ENCODE results near the gene P4HA1.
"Not testable (repeated sequence)": the region's sequence is repeated elsewhere in the genome, so short reads cannot be mapped to it uniquely, and the experiment has no call there.

P4HA1 gene

GRCh38 chr10:73131301-73131700 lies 34.6 kb upstream of the P4HA1 start:
- DNase-seq (ENCODE audit: insufficient read length, low spot score) (no peak), FAIRE-seq (no peak)
- TF ChIP-seq CTCF (IDR thresholded peaks at IDR 0.05; ENCODE audit: insufficient read depth, missing control alignments) = no peak

GRCh38 chr10:73126343-73126742 lies 29.7 kb upstream of the P4HA1 start:
- DNase-seq (ENCODE audit: insufficient read length, low spot score) = no peak
- FAIRE-seq = no peak
- no peak for TF ChIP-seq CTCF (IDR thresholded peaks at IDR 0.05; ENCODE audit: insufficient read depth, missing control alignments)

- TF ChIP-seq CTCF (IDR thresholded peaks at IDR 0.05; ENCODE audit: insufficient read depth, missing control alignments) = no peak
- DNase-seq (ENCODE audit: insufficient read length, low spot score) (no peak), FAIRE-seq (no peak)
Measured at GRCh38 chr10:73119952-73120351, 23.3 kb upstream of the P4HA1 start.

- no peak for TF ChIP-seq CTCF (IDR thresholded peaks at IDR 0.05; ENCODE audit: insufficient read depth, missing control alignments)
- DNase-seq (ENCODE audit: insufficient read length, low spot score) = no peak
- FAIRE-seq = no peak
Measured at GRCh38 chr10:73119457-73119856, 22.8 kb upstream of the P4HA1 start.

- DNase-seq (ENCODE audit: insufficient read length, low spot score) = no peak
- no peak for TF ChIP-seq CTCF (IDR thresholded peaks at IDR 0.05; ENCODE audit: insufficient read depth, missing control alignments)
- FAIRE-seq = no peak
Measured at GRCh38 chr10:73117976-73118743, 21.5 kb upstream of the P4HA1 start.

GRCh38 chr10:73116017-73116416 lies 19.4 kb upstream of the P4HA1 start:
- DNase-seq (ENCODE audit: insufficient read length, low spot score) = no peak
- TF ChIP-seq CTCF (IDR thresholded peaks at IDR 0.05; ENCODE audit: insufficient read depth, missing control alignments) = no peak
- FAIRE-seq = no peak

GRCh38 chr10:73113551-73113950 lies 16.9 kb upstream of the P4HA1 start:
- FAIRE-seq (no peak), DNase-seq (ENCODE audit: insufficient read length, low spot score) (no peak)
- no peak for TF ChIP-seq CTCF (IDR thresholded peaks at IDR 0.05; ENCODE audit: insufficient read depth, missing control alignments)

- DNase-seq (ENCODE audit: insufficient read length, low spot score); FAIRE-seq: not testable (repeated sequence)
Measured at GRCh38 chr10:73112032-73112431, 15.4 kb upstream of the P4HA1 start.
